Stimulated activated CD8-positive, alpha-beta memory T cell treated with anti-CD3 and anti-CD28 coated beads, Interleukin-7, amount 100 ng/mL, for 24 hours (primary cell): ENCODE data around the gene HMGXB3.
"Not testable (repeated sequence)": the region's sequence is repeated elsewhere in the genome, so short reads cannot be mapped to it uniquely, and the experiment has no call there.

Experiments
- DNase-seq: peaks from one replicate; pipeline ENCODE4 v3.0.0-alpha.2; 2020; ENCODE audit warnings: low read depth

Gene HMGXB3

GRCh38 chr5:150068472-150068871, 67.9 kb downstream of the HMGXB3 start:
- DNase-seq = no peak

GRCh38 chr5:150068961-150069645, 68.6 kb downstream of the HMGXB3 start:
- DNase-seq = no peak

- DNase-seq = no peak
Observed at GRCh38 chr5:150069672-150070627, 69.4 kb downstream of the HMGXB3 start.

GRCh38 chr5:150070821-150071220, 70.3 kb downstream of the HMGXB3 start:
- no peak for DNase-seq

- no peak for DNase-seq
Observed at GRCh38 chr5:150073086-150073625, 72.6 kb downstream of the HMGXB3 start.

GRCh38 chr5:150073677-150074076, 73.1 kb downstream of the HMGXB3 start:
- no peak for DNase-seq

GRCh38 chr5:150075233-150075632, 74.7 kb downstream of the HMGXB3 start:
- no peak for DNase-seq

- DNase-seq = no peak
Observed at GRCh38 chr5:150075806-150076205, 75.3 kb downstream of the HMGXB3 start.

- DNase-seq = no peak
Observed at GRCh38 chr5:150077060-150077459, 76.5 kb downstream of the HMGXB3 start.

GRCh38 chr5:150077996-150078801, 77.7 kb downstream of the HMGXB3 start:
- no peak for DNase-seq

- no peak for DNase-seq
Observed at GRCh38 chr5:150078802-150079689, 78.5 kb downstream of the HMGXB3 start.

GRCh38 chr5:150079909-150080461, 79.4 kb downstream of the HMGXB3 start:
- no peak for DNase-seq

- no peak for DNase-seq
Observed at GRCh38 chr5:150080696-150081435, 80.3 kb downstream of the HMGXB3 start.

- DNase-seq = no peak
Observed at GRCh38 chr5:150081541-150082283, 81.2 kb downstream of the HMGXB3 start.

GRCh38 chr5:150082374-150082773, 81.8 kb downstream of the HMGXB3 start:
- DNase-seq = no peak

- DNase-seq = no peak
Observed at GRCh38 chr5:150082889-150083288, 82.3 kb downstream of the HMGXB3 start.

- DNase-seq = not testable (repeated sequence)
Observed at GRCh38 chr5:150084754-150085153, 84.2 kb downstream of the HMGXB3 start.

GRCh38 chr5:150085191-150085912, 84.8 kb downstream of the HMGXB3 start:
- DNase-seq = no peak
